Activated naive CD4-positive, alpha-beta T cell (primary cell): ENCODE results near the gene ARMC6.
A peak's percentile ranks its signal among the peaks of the same experiment; 100 is the strongest.
"Not testable (repeated sequence)": the region's sequence is repeated elsewhere in the genome, so short reads cannot be mapped to it uniquely, and the experiment has no call there.

Experiments used
- DNase-seq, 4 experiments: peaks; one replicate each; lab custom pipeline; 2025; lab: John Stamatoyannopoulos, UW

ARMC6 gene

DNA sequence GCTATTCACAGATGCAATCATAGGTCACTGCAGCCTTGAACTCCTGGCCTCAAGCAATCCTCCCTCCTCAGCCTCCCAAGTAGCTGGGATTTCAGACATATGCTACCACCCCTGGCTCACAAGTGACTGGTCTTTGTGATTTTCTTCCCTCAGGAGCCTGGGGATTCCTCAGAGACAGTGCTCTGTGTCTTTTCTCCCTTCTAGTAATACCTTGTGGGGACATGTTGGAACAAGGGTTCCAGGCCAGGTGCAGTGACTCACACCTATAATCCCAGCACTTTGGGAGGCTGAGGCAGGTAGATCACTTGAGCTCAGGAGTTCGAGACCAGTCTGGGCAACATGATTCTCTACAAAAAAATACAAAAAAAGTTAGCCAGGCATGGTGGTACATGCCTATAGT is 10.0 kb upstream of the ARMC6 start:
- DNase-seq = not testable (repeated sequence)

DNA sequence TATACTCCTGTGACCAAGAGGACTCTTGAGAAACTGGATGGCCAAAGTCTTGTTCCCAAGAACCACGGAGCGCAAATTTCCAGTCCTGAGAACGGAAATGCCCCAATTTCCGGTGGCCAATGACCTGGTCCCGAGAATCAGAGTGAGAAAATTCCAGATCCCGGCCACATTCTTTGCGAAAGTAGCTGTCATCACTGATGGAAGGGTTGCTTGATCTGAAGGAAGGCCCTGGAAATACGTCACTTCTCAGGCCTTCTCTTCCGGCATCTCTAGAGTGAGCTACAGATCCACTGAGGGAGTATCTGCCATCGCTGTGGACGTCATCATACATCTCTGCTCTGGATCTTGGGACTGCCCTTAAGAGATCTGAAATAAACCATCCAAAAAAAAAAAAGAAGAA is 7.5 kb upstream of the ARMC6 start:
- no peak for DNase-seq

DNA sequence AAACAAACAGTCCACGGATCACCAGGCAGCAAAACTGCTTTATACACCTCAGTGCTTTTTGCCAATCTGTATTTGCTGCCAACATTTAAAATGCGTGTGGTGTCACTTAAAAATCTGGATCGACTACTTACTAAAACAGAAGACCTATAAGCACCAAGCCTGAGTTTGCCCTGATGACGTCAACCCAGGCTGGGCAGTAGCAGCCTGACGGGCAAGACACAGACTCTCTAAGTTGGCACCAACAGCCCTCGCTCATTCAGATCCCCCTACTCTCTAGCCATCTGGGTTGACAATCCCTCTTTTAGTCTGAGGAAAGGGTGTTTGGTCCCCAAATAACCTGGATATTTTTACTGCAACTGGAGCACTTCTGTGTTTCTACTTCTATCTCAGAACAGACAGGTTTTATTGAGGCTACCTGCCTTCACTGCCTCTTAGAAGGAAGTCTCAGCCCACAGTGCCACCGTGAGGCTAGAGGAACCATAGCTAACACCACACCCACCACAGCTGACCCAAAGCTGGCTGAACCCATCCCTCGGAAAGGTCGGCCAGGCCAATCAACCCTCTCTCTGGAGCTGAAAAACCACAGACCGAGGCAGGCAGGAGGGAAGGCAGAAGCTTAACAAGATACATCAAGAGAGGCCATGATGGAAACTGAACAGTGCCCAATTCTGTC is 7.0 kb upstream of the ARMC6 start:
- DNase-seq = no peak

DNA sequence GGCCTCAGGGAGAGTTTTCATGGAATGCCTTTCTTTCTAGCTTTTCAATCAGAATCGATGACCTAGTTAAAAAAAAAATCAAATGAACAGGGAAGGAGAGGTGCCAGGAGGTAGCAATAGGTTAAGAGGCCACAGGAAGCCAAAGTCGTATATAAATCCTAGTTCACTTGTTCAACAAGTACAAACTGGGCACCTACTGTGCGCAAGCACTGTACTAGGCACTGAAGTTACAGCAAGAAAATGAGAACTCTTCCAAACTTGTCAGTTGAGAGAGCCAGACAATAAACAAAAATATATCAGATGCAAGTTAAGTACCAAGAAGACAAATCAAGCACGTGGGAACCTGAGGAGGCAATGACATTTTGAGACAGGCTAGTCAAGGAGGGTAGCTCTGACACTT is 6.2 kb upstream of the ARMC6 start:
- DNase-seq = no peak

DNA sequence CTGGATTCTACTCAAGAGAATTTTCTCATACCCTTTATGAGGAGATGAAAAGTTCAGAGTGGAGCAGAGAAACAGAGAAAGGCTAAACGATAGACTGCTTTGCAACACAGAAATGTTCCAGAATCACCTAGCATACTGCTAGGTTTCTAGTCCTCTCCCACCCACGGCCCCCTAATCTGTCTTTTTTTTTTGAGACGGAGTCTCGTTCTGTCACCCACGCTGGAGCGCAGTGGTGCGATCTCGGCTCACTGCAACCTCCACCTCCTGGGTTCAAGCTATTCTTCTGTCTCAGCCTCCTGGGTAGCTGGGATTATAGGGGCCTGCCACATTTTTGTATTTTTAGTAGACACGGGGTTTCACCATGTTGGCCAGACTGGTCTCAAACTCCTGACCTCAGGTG is 4.9 kb upstream of the ARMC6 start:
- DNase-seq = no peak

DNA sequence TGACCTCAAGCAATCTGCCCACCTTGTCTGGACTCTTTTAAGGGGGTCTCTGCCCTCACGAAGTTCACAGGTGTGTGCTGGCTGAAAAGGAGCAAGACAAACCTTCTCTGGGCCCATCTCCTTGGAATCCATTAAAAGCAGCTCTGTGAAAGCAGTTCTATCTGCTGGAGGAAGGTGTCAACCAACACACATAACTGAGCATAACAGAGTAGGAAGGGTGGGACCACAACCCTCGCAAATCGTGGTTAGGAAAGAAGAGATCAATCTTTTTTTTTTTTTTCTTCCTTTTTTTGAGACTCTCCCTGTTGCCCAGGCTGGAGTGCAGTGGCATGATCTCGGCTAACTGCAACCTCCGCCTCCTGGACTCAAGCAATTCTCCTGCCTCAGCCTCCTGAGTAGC is 1.5 kb upstream of the ARMC6 start:
- DNase-seq = no peak

DNA sequence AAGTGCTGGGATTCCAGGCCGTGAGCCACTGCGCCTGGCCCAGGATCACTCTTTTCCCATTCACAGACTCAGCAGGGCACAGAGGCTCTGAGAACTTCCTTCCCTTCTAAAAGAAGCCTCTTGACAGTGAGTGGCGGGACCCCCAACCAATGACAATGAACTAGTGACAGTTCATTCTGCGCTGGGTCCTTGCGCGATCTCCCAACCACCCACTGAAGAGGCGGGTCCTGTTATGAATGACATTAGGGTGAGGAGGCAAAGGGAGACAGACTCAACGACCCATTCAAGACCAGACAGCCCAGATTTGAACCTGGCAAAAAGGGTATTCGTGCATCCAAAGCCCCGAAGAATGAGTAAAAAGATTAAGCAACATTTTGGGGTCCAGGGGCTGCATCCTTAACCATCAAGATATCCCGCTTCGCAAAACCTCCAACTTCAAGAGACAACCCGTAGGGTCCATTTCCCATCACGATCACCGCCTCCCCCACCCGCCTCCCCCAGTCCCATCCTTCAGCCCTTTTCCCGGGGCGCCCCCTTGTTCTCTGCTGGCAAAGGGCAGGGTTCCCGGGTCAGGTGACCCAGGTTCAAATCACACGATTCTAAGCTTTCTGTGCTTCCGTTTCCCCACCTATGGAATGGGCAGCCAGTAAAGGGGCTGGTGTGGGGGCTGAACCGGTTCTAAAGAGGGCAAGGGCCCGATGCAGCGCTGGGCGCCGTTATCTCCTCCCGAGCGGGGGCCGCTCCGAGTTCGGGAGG is 805 bp upstream of the ARMC6 start:
- DNase-seq = peak; percentile 12 to 71 (median 40)

DNA sequence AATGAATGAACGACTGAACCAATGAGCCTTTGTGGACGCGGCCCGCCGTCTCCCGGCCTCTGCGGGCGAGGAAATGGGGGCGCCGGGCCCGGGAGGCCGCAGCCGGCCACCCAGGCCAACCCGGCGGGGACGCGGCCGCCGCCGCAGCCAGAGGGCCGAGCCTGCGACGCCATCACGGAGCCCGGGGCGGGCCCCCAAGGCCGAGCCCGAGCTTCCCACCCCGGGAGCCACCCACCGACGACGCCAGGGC is 302 bp upstream of the ARMC6 start:
- DNase-seq = no peak

DNA sequence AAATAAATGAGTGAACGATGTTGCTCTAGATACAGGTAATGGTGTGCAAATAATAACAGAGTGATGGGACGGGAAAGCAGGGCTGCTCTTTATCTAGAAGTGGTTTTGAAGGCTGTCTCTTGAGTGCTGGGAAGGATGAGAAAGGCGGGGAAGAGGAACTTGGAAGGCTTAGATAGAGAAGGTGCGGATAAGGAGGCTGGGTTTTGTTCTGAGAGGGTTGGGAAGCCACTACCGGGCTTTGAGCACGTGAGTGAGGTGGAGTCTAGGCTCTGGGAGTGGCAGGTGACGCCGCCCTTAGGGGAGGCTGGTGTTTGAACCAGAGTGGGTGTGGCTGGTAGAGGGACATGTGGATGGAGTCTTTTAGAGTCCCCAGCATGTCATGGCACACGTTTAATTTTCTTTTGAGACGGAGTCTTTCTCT is 811 bp downstream of the ARMC6 start:
- peak; percentile 4 to 30 (median 18) for DNase-seq

DNA sequence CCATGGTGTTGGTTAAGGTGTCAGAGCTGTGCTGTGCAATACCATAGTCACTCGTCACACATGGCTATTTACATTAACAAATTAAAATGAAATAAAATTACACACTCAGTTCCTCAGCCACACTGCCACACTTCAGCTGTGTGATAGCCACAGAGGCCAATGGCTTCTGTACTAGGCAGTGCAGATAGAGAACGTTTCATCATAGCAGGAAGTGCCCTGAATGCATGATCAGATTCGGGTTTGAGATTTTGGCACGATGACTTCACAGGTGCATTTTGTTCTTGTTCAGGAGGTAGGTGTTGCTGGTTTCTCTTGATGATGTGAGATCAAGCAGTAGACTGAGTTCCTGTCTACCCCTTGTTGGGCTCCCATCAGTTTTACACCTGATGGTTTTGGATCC is 6.5 kb downstream of the ARMC6 start:
- no peak for DNase-seq

DNA sequence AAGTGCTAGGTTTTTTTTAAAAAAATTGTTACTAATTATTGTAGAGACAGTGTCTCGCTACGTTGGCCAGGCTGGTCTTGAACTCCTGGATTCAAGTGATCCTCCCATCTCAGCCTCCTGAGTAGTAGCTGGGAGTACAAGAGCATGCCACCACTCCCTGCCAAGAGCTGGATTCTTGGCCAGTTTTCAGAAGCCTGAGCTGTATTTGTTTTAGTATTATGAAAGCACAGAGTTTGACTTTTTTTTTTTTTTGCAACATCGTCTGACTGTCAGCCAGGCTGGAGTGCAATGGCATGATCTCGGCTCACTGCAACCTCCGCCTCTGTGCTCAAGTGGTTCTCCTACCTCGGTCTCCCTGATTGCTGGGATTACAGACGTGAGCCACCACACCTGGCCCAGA is 7.0 kb downstream of the ARMC6 start:
- DNase-seq = no peak

DNA sequence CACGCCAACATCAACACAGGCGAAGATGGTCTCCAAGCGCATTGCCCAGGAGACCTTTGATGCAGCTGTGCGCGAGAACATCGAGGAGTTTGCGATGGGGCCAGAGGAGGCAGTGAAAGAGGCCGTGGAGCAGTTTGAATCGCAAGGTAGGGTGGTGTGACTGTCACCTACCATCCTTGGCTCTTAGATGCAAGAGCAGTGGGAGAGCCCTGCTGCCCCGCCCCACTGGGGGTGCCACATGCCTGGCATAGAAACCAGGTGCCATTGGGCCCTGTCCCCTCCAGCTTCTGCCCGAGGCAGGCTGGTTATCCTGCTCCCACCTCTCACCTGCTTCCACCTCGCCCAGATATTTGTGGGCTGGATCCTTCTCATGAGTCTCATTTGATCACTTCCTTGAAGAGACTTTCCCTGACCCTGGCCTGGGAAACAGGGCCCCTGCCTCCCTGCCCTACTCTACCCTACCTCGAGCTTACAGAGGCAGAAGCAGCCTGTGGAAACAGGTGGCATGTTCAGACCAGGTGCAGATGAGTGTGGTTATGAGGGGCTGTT is 9.4 kb downstream of the ARMC6 start:
- no peak for DNase-seq

DNA sequence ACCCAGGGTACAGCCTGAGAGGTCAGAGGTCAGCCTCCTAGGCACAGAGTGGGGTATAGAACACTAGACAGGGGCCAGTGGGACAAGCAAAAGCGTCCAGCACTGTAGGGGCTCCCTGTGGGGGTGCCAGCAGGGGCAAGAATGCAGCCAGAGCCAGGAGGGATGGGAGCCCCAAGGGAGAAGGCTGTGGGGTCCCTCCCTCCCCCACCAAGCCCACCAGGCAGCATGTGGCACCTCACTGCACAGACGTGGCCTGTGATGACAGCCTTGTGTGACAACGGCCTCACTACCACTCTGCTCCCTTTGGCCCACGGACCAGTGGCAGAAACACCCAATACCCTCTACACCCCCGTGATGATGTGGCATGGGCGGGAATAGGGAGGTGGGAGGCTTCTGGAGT is 10.1 kb downstream of the ARMC6 start:
- DNase-seq = no peak

DNA sequence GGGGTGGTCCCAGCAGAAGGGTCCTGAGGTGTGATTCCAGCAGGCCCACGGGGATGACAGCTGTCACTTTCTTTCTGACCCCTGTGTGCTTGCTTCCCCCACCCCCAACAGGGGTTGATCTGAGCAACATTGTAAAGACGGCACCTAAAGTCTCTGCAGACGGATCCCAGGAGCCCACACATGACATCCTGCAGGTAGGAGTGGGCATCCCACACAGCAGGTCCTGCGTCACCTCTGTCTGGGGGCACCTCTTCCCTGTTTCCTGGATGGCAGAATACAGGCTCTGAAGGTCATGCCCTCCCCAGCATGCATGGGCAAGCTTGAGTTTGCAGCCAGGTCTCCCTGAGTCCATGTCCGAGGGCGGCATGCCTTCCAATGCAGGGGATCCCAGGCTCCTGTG is 10.5 kb downstream of the ARMC6 start:
- DNase-seq = no peak

DNA sequence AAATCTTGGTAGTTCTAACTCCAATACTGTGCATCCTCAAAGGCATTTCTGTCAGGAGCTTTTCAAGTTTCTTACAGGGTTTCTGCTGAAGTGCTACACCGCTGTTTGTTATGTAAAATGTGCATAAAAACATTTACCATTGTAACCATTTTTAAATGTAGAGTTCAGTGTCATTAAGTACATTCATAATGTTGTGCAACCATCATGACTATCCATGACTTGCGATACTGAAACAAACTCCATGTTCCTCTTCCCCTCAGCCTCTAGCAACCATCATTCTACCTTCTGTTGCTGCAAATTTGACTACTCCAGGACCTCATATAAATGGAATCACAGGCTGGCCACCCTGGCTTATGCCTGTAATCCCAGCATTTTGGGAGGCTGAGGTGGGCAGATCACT is 16.0 kb downstream of the ARMC6 start:
- no peak for DNase-seq

DNA sequence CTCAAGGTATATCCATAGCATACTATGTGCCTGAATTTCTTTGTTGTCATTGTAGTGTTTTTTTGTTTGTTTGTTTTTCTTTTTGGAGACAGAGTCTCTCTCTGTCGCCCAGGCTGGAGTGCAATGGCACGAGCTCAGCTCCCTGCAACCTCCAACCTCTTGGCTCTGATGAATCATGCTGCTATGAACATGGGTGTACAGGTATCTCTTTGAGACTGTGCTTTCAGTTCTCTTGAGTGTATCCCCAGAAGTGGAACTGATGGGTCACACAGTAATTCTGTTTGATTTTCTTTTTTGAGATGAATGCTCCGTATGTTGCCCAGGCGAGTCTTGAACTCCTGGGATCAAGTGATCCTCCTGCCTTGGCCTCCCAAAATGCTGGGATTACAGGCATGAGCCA is 16.7 kb downstream of the ARMC6 start:
- DNase-seq = no peak

DNA sequence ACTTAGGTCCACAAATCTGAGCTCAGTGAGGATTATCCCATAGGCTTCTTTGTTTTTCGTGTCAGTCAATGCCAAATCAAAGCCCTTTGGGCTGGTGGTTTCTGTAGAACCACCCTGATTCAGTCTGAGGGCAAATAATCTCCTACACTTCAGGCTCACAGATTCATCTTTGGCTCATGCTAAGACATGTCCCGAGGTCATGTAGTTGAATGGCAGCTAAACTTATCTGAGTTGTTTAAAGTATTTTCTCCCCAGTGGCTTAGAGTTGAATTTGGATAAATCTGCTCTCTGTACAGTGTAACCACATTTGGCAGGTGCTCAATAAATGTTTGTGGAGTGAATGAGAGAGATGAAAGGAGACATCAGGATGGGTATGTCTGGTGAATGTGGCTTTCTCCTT is 17.3 kb downstream of the ARMC6 start:
- no peak for DNase-seq

DNA sequence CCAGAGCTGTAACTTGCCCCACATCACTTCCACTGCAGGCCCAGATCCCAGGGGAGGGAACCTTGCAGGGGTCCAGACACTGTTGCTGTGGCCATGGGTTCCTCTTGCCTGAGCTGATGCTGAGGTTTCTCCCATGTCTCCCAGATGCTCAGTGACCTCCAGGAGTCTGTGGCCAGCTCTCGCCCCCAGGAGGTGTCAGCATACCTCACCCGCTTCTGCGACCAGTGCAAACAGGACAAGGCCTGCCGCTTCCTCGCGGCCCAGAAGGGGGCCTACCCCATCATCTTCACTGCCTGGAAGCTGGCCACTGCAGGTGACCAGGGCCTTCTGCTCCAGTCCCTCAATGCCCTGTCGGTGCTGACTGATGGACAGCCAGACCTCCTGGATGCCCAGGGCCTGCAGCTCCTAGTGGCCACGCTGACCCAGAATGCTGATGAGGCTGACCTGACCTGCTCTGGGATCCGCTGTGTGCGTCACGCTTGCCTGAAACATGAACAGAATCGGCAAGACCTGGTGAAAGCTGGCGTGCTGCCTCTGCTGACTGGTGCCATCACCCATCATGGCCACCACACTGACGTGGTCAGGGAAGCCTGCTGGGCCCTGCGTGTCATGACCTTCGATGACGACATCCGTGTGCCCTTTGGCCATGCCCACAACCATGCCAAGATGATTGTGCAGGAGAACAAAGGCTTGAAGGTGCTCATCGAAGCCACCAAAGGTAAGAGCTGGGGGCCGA is 18.2 kb downstream of the ARMC6 start:
- no peak for DNase-seq

DNA sequence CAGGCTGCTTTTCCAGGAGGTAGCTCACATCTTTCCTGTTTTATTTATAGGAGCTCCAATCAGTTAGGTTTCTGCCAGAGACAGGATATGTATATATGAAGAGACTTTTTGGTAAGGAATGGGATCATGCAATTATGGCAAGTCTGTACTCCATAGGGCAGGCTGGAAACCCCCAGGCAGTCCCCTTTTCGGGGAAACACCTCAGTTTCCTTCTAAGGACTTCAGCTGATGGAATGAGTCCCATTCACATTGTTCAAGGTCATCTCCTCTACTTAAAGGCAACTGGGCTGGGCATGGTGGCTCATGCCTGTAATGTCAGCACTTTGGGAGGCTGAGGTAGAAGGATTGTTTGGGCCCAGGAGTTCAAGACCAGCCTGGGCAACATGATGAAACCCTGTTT is 19.5 kb downstream of the ARMC6 start:
- DNase-seq = no peak

DNA sequence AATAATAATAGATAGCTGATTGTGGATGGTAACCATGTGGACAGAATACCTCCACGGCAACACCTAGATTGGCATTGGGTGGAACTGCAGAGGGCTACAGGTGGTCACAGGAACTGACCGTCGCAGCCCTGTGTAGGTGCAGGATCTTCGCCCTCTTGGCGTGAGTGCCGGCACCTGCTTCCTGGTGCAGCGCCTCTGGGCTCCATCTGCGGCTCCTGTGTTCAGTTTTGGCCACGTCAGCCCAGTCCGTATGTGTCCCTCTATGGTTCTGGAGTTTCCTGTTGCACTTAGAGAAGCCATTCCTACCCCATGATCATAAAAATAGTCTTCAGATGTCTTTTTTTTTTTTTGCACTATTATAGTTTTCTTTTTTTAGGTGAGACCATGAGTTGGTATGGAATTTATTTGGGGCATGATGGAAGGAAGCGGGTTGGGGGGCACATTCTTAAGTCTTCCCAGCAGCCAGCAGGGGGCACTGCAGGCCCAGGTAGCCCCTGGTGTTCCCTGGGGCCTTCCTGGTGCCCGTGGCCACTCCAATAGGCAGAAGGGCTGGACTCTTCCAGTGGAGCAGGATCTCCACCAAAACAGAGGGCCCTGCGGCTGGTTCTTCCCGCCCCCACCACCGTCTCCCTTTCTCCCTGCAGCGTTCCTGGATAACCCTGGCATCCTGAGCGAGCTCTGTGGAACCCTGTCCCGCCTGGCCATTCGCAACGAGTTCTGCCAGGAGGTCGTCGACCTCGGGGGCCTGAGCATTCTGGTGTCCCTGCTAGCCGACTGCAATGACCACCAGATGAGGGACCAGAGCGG is 20.3 kb downstream of the ARMC6 start:
- peak in 3 of 4 experiments; percentile 18 to 65 (median 50) for DNase-seq

DNA sequence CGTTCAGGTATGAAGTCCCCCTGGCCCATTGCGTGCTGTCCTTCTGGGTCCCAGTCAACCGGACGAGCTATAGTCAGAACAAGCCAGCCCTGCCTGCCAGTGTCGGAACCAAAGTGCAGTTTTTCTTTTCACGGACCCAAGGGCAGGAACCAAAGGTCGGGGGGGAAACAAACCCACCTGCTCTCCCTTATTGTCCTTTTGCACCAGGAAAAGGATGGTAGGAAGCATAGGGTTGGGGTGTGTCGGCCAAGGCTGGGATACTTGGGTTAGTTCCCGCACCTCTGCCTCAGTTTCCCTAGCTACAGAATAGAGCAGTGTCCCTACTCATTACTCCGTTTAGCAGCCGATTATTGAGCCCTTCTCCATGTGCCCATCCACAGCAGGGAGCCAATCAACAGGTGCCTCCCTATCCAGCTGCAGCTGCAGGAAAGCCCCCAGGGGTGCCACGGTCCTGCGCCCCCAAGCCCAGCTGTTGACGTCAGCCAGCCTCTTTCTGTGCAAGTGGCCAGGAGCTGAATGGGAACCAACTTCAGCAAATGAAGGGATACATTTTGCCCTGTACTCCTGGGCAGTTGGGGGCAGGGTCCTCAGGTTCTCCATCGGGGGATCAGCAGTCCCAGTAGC is 21.0 kb downstream of the ARMC6 start:
- DNase-seq = no peak

DNA sequence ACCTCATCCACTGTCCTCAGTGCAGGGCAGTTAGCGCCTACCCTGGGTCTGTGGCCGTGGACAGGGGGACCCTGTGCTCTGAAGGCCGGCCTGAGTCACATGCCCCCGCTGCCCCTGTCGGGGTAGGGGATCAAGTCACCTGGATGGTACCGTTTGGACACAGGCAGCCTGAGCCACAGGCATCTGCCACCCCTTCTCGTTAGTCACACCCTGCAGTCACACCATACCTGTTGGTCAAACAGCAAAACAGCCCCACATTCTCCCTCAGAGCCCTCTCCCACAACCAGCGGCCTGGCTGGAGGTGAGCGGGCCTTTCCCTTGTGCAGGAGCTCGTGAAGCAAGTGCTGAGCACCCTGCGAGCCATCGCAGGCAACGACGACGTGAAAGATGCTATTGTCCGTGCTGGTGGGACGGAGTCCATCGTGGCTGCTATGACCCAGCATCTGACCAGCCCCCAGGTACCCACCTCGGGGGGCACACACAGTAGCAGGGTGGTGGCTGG is 21.6 kb downstream of the ARMC6 start:
- no peak for DNase-seq
